Activated B cell treated with CpG ODN at 0.5 μM for 24 hours (primary cell): ENCODE results near the gene LARGE1. TPM values are rescaled to one million over a fixed set of nuclear protein-coding genes. Genes with fewer than 3 reads are reported as not detected.

Experiments
- ATAC-seq: fragments of 200-7000 bp; cut with Tn5 transposase; one replicate; pipeline ENCODE4 v1.10.0; 2021; ENCODE audit warnings: low read depth, mild to moderate bottlenecking, moderate library complexity
- CTCF ChIA-PET: fragments of 350-600 bp; sonication (Branson Sonifier 250); formaldehyde crosslinking; loops from one replicate; lab custom pipeline; 2021; ENCODE audit warnings: antibody characterized with exemption; lab: Charles Lee
- POLR2A ChIA-PET: fragments of 350-600 bp; sonication (Branson Sonifier 250); formaldehyde crosslinking; loops from one replicate; lab custom pipeline; 2021; ENCODE audit warnings: antibody characterized with exemption; lab: Charles Lee
- DNase-seq: peaks from one replicate; pipeline ENCODE4 v3.0.0; 2022
- H3K27ac Mint-ChIP-seq: one replicate; pipeline ENCODE4 v1.8.0; 2020; ENCODE audit warnings: mixed read lengths
- H3K27me3 Mint-ChIP-seq: one replicate; pipeline ENCODE4 v1.8.0; 2021; ENCODE audit warnings: mixed read lengths
- H3K36me3 Mint-ChIP-seq: one replicate; pipeline ENCODE4 v1.8.0; 2021; ENCODE audit warnings: low read depth, mixed read lengths
- H3K4me1 Mint-ChIP-seq: one replicate; pipeline ENCODE4 v1.8.0; 2021; ENCODE audit warnings: mixed read lengths
- H3K4me3 Mint-ChIP-seq: one replicate; pipeline ENCODE4 v1.8.0; 2020; ENCODE audit warnings: mild to moderate bottlenecking, mixed read lengths
- H3K9me3 Mint-ChIP-seq: one replicate; pipeline ENCODE4 v1.8.0; 2020; ENCODE audit warnings: mixed read lengths
- intact Hi-C: fragments of 100-400 bp; cut with micrococcal nuclease; formaldehyde crosslinking; loops from one replicate; pipeline ENCODE4 v1.15.1; 2024
- total RNA-seq: library from RNA; stranded (reverse); gene quantifications from 2 replicates; pipeline ENCODE4 v1.2.3, GENCODE V29; 2022
- TF ChIP-seq, protein P1 (sequence below): fragments of 200-600 bp; IDR thresholded peaks from one replicate; pipeline ENCODE4 v1.8.0; 2022; ENCODE audit warnings: antibody characterized with exemption, mild to moderate bottlenecking

Gene LARGE1
- total RNA-seq, 1 donor from 2014 or later, result 22.2 TPM

DNA sequence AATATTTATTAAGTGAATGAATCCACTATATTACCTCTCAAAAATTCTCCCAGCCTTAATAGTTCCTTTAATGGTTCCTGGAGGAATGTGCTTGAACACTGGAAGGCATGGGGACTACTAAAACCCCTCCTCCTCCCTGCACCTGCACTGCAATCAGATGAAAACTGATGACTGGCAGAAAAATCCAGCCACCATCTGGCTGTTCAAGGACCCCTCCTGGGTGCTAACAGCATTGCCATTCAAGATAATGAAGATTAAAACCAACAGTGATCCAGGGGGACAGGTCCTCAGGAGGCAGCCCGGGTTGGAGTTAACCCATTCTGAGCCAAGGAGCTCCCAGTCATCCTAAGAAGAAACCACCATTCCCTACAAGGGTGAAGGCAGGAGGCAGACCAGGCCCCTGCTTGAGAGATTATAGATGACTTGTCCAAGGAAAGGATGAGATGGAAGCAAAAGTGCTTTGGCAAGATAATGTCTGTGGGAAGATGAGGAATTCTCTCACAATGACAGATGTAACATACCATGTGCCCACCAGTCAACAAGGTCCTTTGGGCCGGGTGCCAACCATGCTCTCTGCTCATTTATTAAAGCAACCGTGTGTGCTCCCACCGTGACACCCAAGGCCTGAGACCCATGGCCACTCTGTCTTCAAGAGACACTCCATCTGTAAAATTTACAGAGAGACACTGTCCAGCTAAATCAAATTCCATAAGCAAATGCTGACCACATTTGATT, 90.6 kb downstream of the LARGE1 start:
- DNase-seq (no peak), ATAC-seq (no peak)
- no peak overlapping the region for H3K4me3 Mint-ChIP-seq
- POLR2A ChIA-PET, result no interaction called here
- CTCF ChIA-PET, result no interaction called here
- peaks cover 10% of the 10 kb centered on the region for H3K36me3 Mint-ChIP-seq
- peaks cover 1% of the 10 kb centered on the region for H3K9me3 Mint-ChIP-seq
- TF ChIP-seq, protein P1, sequence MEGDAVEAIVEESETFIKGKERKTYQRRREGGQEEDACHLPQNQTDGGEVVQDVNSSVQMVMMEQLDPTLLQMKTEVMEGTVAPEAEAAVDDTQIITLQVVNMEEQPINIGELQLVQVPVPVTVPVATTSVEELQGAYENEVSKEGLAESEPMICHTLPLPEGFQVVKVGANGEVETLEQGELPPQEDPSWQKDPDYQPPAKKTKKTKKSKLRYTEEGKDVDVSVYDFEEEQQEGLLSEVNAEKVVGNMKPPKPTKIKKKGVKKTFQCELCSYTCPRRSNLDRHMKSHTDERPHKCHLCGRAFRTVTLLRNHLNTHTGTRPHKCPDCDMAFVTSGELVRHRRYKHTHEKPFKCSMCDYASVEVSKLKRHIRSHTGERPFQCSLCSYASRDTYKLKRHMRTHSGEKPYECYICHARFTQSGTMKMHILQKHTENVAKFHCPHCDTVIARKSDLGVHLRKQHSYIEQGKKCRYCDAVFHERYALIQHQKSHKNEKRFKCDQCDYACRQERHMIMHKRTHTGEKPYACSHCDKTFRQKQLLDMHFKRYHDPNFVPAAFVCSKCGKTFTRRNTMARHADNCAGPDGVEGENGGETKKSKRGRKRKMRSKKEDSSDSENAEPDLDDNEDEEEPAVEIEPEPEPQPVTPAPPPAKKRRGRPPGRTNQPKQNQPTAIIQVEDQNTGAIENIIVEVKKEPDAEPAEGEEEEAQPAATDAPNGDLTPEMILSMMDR, result no peak
- H3K4me1 Mint-ChIP-seq, result peaks cover 2% of the 10 kb centered on the region
- H3K27ac Mint-ChIP-seq, result no peak overlapping the region
- intact Hi-C loops, result no loop called here
- no peaks in the 10 kb centered on the region for H3K27me3 Mint-ChIP-seq

GRCh38 chr22:33828302-33828701, 92.0 kb downstream of the LARGE1 start:
- peaks cover 10% of the 10 kb centered on the region for H3K36me3 Mint-ChIP-seq
- TF ChIP-seq, protein P1, result no peak
- H3K27me3 Mint-ChIP-seq, result no peaks in the 10 kb centered on the region
- CTCF ChIA-PET, result no interaction called here
- H3K9me3 Mint-ChIP-seq, result peaks cover 14% of the 10 kb centered on the region
- POLR2A ChIA-PET, result no interaction called here
- H3K27ac Mint-ChIP-seq, result no peak overlapping the region
- intact Hi-C loops, result no loop called here
- DNase-seq, result no peak
- H3K4me1 Mint-ChIP-seq, result peaks cover 14% of the 10 kb centered on the region
- ATAC-seq, result no peak
- H3K4me3 Mint-ChIP-seq, result no peak overlapping the region

DNA sequence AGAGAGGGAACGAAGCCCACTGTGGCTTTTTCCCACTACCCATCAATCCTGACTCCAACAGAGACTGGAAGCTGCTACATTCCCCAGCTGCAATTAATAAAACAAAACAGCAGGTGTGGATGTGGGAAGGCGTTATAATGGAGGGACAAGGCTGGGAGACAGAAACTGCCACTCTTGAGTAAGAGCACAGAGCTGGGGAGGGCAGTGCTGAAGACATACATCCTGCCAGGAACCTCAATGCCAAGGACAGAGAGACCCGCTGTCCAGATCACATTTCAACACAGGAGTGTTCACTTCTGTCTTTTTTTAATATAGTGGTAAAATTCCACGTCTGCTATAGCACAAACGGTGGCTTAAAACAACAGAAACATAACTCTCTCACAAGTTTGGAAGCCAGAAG, 94.5 kb downstream of the LARGE1 start:
- intact Hi-C loops, result no loop called here
- POLR2A ChIA-PET, result no interaction called here
- Mint-ChIP-seq H3K27me3 (no peaks in the 10 kb centered on the region), H3K4me3 (no peak overlapping the region), H3K36me3 (peaks cover 10% of the 10 kb centered on the region), H3K4me1 (peaks cover 24% of the 10 kb centered on the region), H3K27ac (no peak overlapping the region), H3K9me3 (peaks cover 14% of the 10 kb centered on the region)
- DNase-seq, result no peak
- ATAC-seq, result no peak
- CTCF ChIA-PET, result no interaction called here
- TF ChIP-seq, protein P1, result no peak

GRCh38 chr22:33823552-33823951, 96.7 kb downstream of the LARGE1 start:
- peaks cover 14% of the 10 kb centered on the region for H3K9me3 Mint-ChIP-seq
- POLR2A ChIA-PET, result no interaction called here

GRCh38 chr22:33821290-33821689, 99.0 kb downstream of the LARGE1 start:
- H3K4me1 Mint-ChIP-seq, result peaks cover 27% of the 10 kb centered on the region
- H3K27me3 Mint-ChIP-seq, result no peaks in the 10 kb centered on the region
- no peak for ATAC-seq
- no peak for DNase-seq
- POLR2A ChIA-PET, result no interaction called here
- TF ChIP-seq, protein P1, result no peak
- intact Hi-C loops, result no loop called here
- no peak overlapping the region for H3K27ac Mint-ChIP-seq
- H3K9me3 Mint-ChIP-seq, result peaks cover 14% of the 10 kb centered on the region
- CTCF ChIA-PET, result no interaction called here
- peaks cover 5% of the 10 kb centered on the region for H3K36me3 Mint-ChIP-seq
- no peak overlapping the region for H3K4me3 Mint-ChIP-seq

More at GRCh38 chr22:33823552-33823951, 96.7 kb downstream of the LARGE1 start:
- Mint-ChIP-seq H3K36me3 (peaks cover 9% of the 10 kb centered on the region), H3K27me3 (no peaks in the 10 kb centered on the region), H3K4me1 (peaks cover 27% of the 10 kb centered on the region), H3K4me3 (no peak overlapping the region), H3K27ac (no peak overlapping the region)
- CTCF ChIA-PET, result no interaction called here
- DNase-seq (no peak), ATAC-seq (no peak)
- intact Hi-C loops, result no loop called here
- TF ChIP-seq, protein P1, result no peak
